Activated naive CD8-positive, alpha-beta T cell treated with anti-CD3 and anti-CD28 coated beads for 36 hours (primary cell): ENCODE measurements around the gene NT5C1A. TPM values are rescaled to one million over a fixed set of nuclear protein-coding genes. Genes with fewer than 3 reads are reported as not detected.

Experiments
- DNase-seq: peaks from one replicate; pipeline ENCODE4 v3.0.0; 2021
- H3K27ac Mint-ChIP-seq: one replicate; pipeline ENCODE4 v1.8.0; 2022; ENCODE audit warnings: mild to moderate bottlenecking, moderate library complexity, mixed read lengths
- H3K27me3 Mint-ChIP-seq: one replicate; pipeline ENCODE4 v1.8.0; 2022; ENCODE audit warnings: mild to moderate bottlenecking, mixed read lengths
- H3K36me3 Mint-ChIP-seq: one replicate; pipeline ENCODE4 v1.8.0; 2021; ENCODE audit warnings: mild to moderate bottlenecking, mixed read lengths
- H3K4me1 Mint-ChIP-seq: one replicate; pipeline ENCODE4 v1.8.0; 2021; ENCODE audit warnings: mixed read lengths
- H3K4me3 Mint-ChIP-seq: one replicate; pipeline ENCODE4 v1.8.0; 2022; ENCODE audit warnings: mild to moderate bottlenecking, moderate library complexity, mixed read lengths
- H3K9me3 Mint-ChIP-seq: one replicate; pipeline ENCODE4 v1.8.0; 2022; ENCODE audit warnings: mixed read lengths
- total RNA-seq, 2 experiments: library from RNA; stranded (reverse); gene quantifications; one replicate each; pipeline ENCODE4 v1.2.3, GENCODE V29; 2021

NT5C1A gene
- total RNA-seq, 2 experiments from 2014 or later = 0.32 TPM; not detected in 1

GRCh38 chr1:39626646-39627045 lies 45.3 kb downstream of the NT5C1A start:
- no peak overlapping the region for H3K4me3 Mint-ChIP-seq
- H3K36me3 Mint-ChIP-seq = no peaks in the 10 kb centered on the region
- H3K27ac Mint-ChIP-seq = no peak overlapping the region
- peaks cover 6% of the 10 kb centered on the region for H3K4me1 Mint-ChIP-seq
- DNase-seq = no peak
- H3K9me3 Mint-ChIP-seq = no peaks in the 10 kb centered on the region
- H3K27me3 Mint-ChIP-seq = peaks cover 10% of the 10 kb centered on the region

GRCh38 chr1:39625462-39626273 lies 46.2 kb downstream of the NT5C1A start:
- peaks cover 2% of the 10 kb centered on the region for H3K4me1 Mint-ChIP-seq
- no peaks in the 10 kb centered on the region for H3K36me3 Mint-ChIP-seq
- H3K4me3 Mint-ChIP-seq = no peak overlapping the region
- DNase-seq = no peak
- no peak overlapping the region for H3K27ac Mint-ChIP-seq
- H3K27me3 Mint-ChIP-seq = peaks cover 10% of the 10 kb centered on the region
- H3K9me3 Mint-ChIP-seq = no peaks in the 10 kb centered on the region

DNA sequence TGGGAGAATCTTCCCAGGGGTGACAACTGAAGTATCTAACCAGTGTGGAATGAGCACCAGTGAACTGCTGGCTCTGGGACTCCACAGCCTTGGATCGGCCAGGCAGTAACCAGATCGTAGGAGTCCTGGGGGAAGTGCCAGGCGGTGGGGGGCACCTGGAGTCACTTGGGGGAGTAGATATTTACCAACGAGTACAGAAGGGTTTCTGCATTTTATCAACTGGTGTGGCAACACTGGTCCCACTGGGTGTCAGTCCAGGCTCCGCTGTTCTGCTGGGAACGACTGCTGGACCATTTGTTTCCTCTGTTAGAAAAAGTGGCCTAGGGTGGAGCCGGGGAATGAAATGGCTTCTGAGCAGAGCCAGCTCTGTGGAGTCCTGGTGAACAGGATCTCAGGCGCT lies 46.9 kb downstream of the NT5C1A start:
- H3K4me1 Mint-ChIP-seq = peaks cover 2% of the 10 kb centered on the region
- no peak overlapping the region for H3K27ac Mint-ChIP-seq
- no peaks in the 10 kb centered on the region for H3K36me3 Mint-ChIP-seq
- H3K9me3 Mint-ChIP-seq = no peaks in the 10 kb centered on the region
- DNase-seq = no peak
- H3K4me3 Mint-ChIP-seq = no peak overlapping the region
- peaks cover 10% of the 10 kb centered on the region for H3K27me3 Mint-ChIP-seq

GRCh38 chr1:39623053-39623452 lies 48.9 kb downstream of the NT5C1A start:
- Mint-ChIP-seq H3K27me3 (peaks cover 10% of the 10 kb centered on the region), H3K4me3 (no peak overlapping the region), H3K4me1 (no peaks in the 10 kb centered on the region), H3K27ac (no peak overlapping the region), H3K36me3 (no peaks in the 10 kb centered on the region), H3K9me3 (no peaks in the 10 kb centered on the region)
- DNase-seq = no peak

DNA sequence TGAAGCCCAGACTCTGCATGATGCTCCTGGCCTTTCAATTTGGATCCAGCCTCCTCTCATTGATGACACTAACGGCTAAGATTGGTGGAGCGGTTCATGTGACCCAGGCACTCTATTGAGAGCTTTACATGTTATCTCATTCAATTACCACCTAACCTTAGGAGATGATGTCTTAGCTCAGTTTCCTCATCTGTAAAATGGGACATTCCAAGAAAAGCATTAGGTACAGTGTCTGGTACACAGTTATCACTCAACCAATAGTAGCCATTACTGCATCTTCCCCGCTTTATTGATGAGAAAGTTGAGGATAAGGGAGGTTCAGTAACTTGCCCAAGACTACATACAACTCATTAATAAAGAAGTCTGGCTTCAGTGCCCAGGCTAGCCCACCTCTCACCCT lies 49.5 kb downstream of the NT5C1A start:
- H3K9me3 Mint-ChIP-seq = no peaks in the 10 kb centered on the region
- no peak overlapping the region for H3K27ac Mint-ChIP-seq
- H3K36me3 Mint-ChIP-seq = no peaks in the 10 kb centered on the region
- H3K4me3 Mint-ChIP-seq = no peak overlapping the region
- no peak for DNase-seq
- H3K27me3 Mint-ChIP-seq = peaks cover 10% of the 10 kb centered on the region
- H3K4me1 Mint-ChIP-seq = no peaks in the 10 kb centered on the region

- no peaks in the 10 kb centered on the region for H3K9me3 Mint-ChIP-seq
- no peak overlapping the region for H3K27ac Mint-ChIP-seq
- H3K4me3 Mint-ChIP-seq = no peak overlapping the region
- no peaks in the 10 kb centered on the region for H3K4me1 Mint-ChIP-seq
- no peaks in the 10 kb centered on the region for H3K36me3 Mint-ChIP-seq
- no peak for DNase-seq
- peaks cover 17% of the 10 kb centered on the region for H3K27me3 Mint-ChIP-seq
These were observed 51.2 kb downstream of the NT5C1A start for GRCh38 chr1:39620659-39621165.

DNA sequence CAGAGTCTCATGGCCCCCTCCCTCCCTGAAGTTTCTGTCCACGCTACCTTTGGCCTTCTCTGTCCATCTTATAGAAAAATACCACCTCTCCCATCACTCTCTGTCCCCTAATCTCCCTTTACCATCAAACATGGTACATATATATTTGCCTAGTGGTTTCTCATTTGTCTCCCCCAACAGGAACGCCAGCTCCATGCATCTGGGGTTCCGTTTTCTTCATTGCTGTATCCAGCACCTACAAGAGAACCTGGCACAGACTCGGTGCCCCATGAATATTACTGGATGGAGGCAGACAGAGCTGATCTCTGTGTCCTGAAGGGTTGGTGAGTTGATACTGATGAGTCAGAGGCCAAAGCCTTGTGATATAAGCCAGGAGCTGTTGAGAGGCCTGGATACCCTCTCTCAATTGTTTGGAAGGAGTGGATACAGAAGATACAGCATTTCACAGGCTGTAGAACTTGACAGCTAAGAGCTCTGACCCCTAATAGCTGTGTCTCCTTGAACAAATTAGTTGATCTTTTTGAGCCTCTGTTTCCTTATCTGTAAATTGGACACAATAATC lies 54.3 kb downstream of the NT5C1A start:
- Mint-ChIP-seq H3K27ac (no peak overlapping the region), H3K36me3 (no peaks in the 10 kb centered on the region), H3K4me1 (no peaks in the 10 kb centered on the region), H3K9me3 (no peaks in the 10 kb centered on the region), H3K4me3 (no peak overlapping the region), H3K27me3 (peaks cover 8% of the 10 kb centered on the region)
- no peak for DNase-seq

GRCh38 chr1:39615086-39615673 lies 56.7 kb downstream of the NT5C1A start:
- peaks cover 8% of the 10 kb centered on the region for H3K27me3 Mint-ChIP-seq
- no peaks in the 10 kb centered on the region for H3K36me3 Mint-ChIP-seq
- H3K27ac Mint-ChIP-seq = no peak overlapping the region
- DNase-seq = no peak
- no peaks in the 10 kb centered on the region for H3K9me3 Mint-ChIP-seq
- no peak overlapping the region for H3K4me3 Mint-ChIP-seq
- H3K4me1 Mint-ChIP-seq = no peaks in the 10 kb centered on the region

DNA sequence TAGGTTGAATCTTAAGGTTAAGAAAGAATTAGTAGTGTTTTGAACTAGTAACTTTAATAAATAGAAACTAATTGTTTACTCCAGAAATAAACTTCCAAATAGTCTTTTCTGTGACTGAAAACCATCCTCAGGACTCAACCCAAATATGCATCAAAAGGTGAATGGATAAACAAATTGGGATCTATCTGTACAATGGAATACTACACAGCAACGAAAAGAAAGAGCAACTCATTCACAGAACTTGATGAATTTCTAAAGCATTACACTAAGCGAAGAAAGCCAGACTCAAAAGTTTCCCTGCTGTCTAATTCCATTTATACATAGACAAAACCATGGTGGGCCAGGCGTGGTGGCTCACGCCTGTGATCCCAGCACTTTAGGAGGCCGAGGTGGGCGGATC lies 57.4 kb downstream of the NT5C1A start:
- Mint-ChIP-seq H3K9me3 (no peaks in the 10 kb centered on the region), H3K4me3 (no peak overlapping the region), H3K4me1 (peaks cover under 1% of the 10 kb centered on the region), H3K27me3 (peaks cover 12% of the 10 kb centered on the region), H3K27ac (no peak overlapping the region), H3K36me3 (no peaks in the 10 kb centered on the region)
- no peak for DNase-seq

DNA sequence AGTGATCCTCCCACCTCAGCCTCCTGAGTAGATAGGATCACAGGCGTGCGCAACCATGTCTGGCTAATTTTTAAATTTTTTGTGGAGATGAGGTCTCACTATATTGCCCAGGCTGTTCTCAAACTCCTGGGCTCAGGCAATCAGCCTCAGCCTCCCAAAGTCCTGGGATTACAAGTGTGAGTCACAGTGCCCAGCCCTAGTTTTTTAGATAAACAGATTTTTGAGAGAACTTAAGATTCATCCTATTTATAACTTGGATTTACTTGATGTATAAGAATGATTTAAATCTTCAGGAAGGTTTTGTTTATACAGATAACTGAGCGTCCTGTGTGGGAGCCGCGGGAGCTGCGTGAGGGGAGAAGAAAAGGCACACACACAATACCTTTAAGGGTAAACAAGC lies 58.7 kb downstream of the NT5C1A start:
- H3K36me3 Mint-ChIP-seq = no peaks in the 10 kb centered on the region
- no peak overlapping the region for H3K4me3 Mint-ChIP-seq
- peaks cover 19% of the 10 kb centered on the region for H3K27me3 Mint-ChIP-seq
- H3K27ac Mint-ChIP-seq = no peak overlapping the region
- DNase-seq = no peak
- H3K9me3 Mint-ChIP-seq = no peaks in the 10 kb centered on the region
- peaks cover 2% of the 10 kb centered on the region for H3K4me1 Mint-ChIP-seq

- no peak overlapping the region for H3K27ac Mint-ChIP-seq
- no peak overlapping the region for H3K4me3 Mint-ChIP-seq
- peaks cover 17% of the 10 kb centered on the region for H3K27me3 Mint-ChIP-seq
- DNase-seq = peak; percentile 69
- no peaks in the 10 kb centered on the region for H3K36me3 Mint-ChIP-seq
- H3K9me3 Mint-ChIP-seq = no peaks in the 10 kb centered on the region
- peaks cover 2% of the 10 kb centered on the region for H3K4me1 Mint-ChIP-seq
These were observed 62.1 kb downstream of the NT5C1A start for GRCh38 chr1:39609618-39610331.

Other genes starting within 250 kb of the NT5C1A start
- under 1 TPM; 0.14 to 0.16 TPM for gene BMP8A, start 180.5 kb downstream of the NT5C1A start, total RNA-seq
- gene PABPC4, start 95.3 kb downstream of the NT5C1A start, total RNA-seq = 100 to 1,000 TPM; 445 to 490 TPM
- gene HEYL, start 32.5 kb downstream of the NT5C1A start, total RNA-seq = under 1 TPM; 0.08 to 0.26 TPM
- 1 to 10 TPM; 1.8 to 2.2 TPM for gene HPCAL4, start 19.3 kb upstream of the NT5C1A start, total RNA-seq
- gene PPIE, start 66.8 kb upstream of the NT5C1A start, total RNA-seq = 10 to 100 TPM; 66.9 to 68.0 TPM
- 1 to 10 TPM; 3.8 to 5.7 TPM for gene OXCT2, start 99.2 kb upstream of the NT5C1A start, total RNA-seq
- under 1 TPM; 0.12 to 0.20 TPM for gene BMP8B, start 116.8 kb upstream of the NT5C1A start, total RNA-seq
- 10 to 100 TPM; 42.3 to 44.0 TPM for gene TRIT1, start 211.4 kb upstream of the NT5C1A start, total RNA-seq
- gene MYCL, start 229.8 kb upstream of the NT5C1A start, total RNA-seq = under 1 TPM; 0.08 to 0.20 TPM